HepG2 (cell line): ENCODE data around the gene ADCY7. TPM values are rescaled to one million over a fixed set of nuclear protein-coding genes. Genes with fewer than 3 reads are reported as not detected.

Source experiments
- ATAC-seq: fragments of 200-7000 bp; cut with Tn5 transposase; 3 replicates; pipeline ENCODE4 v1.9.1; 2020; ENCODE audit warnings: mild to moderate bottlenecking, moderate library complexity
- BruUV-seq: library from RNA; stranded (reverse); fragments of 400-500 nt; replicated peaks from 2 replicates; lab custom pipeline; 2021; lab: Mats Ljungman, UMichigan
- CTCF ChIA-PET: fragments of 300-600 bp; formaldehyde crosslinking; extraction: SDS; loops from one replicate; lab custom pipeline; 2021; ENCODE audit warnings: low total read pairs, inconsistent platforms, low intra/inter-chr PET ratio; lab: Yijun Ruan, JAX
- POLR2A ChIA-PET: fragments of 350-600 bp; sonication (Branson Sonifier 250); formaldehyde crosslinking; loops from one replicate; lab custom pipeline; 2020; ENCODE audit warnings: antibody characterized with exemption, inconsistent platforms; lab: Yijun Ruan, JAX
- DNase-seq: peaks from one replicate; pipeline ENCODE4 v3.0.0-alpha.2; 2015; ENCODE audit warnings: low spot score
- FAIRE-seq: peaks from 3 replicates; lab custom pipeline; 2011; peaks lifted over from hg19 to GRCh38; lab: Jason Lieb, UNC
- H2AFZ ChIP-seq: one replicate; pipeline ENCODE4 v1.6.1; 2011; ENCODE audit warnings: low read length, inconsistent platforms
- H3K27ac ChIP-seq: fragments of 300-600 bp; 3 replicates; pipeline ENCODE4 v1.8.0; 2011; ENCODE audit warnings: mixed run types, mild to moderate bottlenecking, mixed read lengths, low read length, inconsistent platforms; ENCODE audit not compliant: insufficient read depth; ENCODE audit errors: extremely low read length
- H3K27me3 ChIP-seq, 2 experiments: fragments of 200-600 bp in 1 of 2; 2 replicates in 1 of 2; 3 replicates in 1 of 2; pipeline versions ENCODE4 v1.6.0 to v1.8.0; 2011; ENCODE audit warnings: low read length in 2 of 2, mild to moderate bottlenecking in 2 of 2, moderate library complexity in 2 of 2, inconsistent platforms in 1 of 2; ENCODE audit not compliant: insufficient read depth in 2 of 2, control insufficient read depth in 1 of 2
- H3K36me3 ChIP-seq, 2 experiments: fragments of 200-600 bp in 1 of 2; replicated peaks in 1 of 2; 2 replicates in 1 of 2; 3 replicates in 1 of 2; pipeline versions ENCODE4 v1.5.1 to v1.8.0; 2011; ENCODE audit warnings: low read length in 2 of 2, inconsistent platforms in 1 of 2; ENCODE audit not compliant: insufficient read depth in 2 of 2, control insufficient read depth in 1 of 2
- H3K4me1 ChIP-seq: 2 replicates; pipeline ENCODE4 v1.5.1; 2012; ENCODE audit warnings: low read length, inconsistent platforms; ENCODE audit not compliant: insufficient read depth
- H3K4me2 ChIP-seq: 2 replicates; pipeline ENCODE4 v1.6.0; 2011; ENCODE audit warnings: low read depth, low read length, inconsistent platforms
- H3K4me3 ChIP-seq, 3 experiments: fragments of 200-600 bp in 1 of 3; sonication (generic), shearing (Covaris generic) in 1 of 3; replicated peaks in 1 of 3; 2 replicates each; pipeline ENCODE4 v1.5.1; 2011 to 2016; ENCODE audit warnings: low read length in 3 of 3, inconsistent platforms in 2 of 3, low read depth in 2 of 3, mild to moderate bottlenecking in 2 of 3, control low read depth in 1 of 3, mixed read lengths in 1 of 3; ENCODE audit not compliant: insufficient read depth in 1 of 3
- H3K79me2 ChIP-seq: one replicate; pipeline ENCODE4 v1.6.1; 2011; ENCODE audit warnings: low read length, inconsistent platforms; ENCODE audit not compliant: insufficient read depth
- H3K9ac ChIP-seq: 2 replicates; pipeline ENCODE4 v1.6.0; 2011; ENCODE audit warnings: mild to moderate bottlenecking, low read depth, low read length, inconsistent platforms; ENCODE audit not compliant: insufficient read depth
- H3K9me3 ChIP-seq: 2 replicates; pipeline ENCODE4 v1.5.1; 2012; ENCODE audit warnings: mild to moderate bottlenecking, low read length
- H4K20me1 ChIP-seq: 2 replicates; pipeline ENCODE4 v1.6.0; 2011; ENCODE audit warnings: inconsistent platforms, mild to moderate bottlenecking, low read length, moderate library complexity; ENCODE audit not compliant: insufficient read depth
- MLLT10 ChIP-seq: sonication (generic); formaldehyde crosslinking; IDR thresholded peaks from 2 replicates; pipeline ENCODE4 v1.4.0; 2020; ENCODE audit warnings: missing genetic modification reagents
- NR3C1 ChIP-seq: sonication (generic); formaldehyde crosslinking; IDR thresholded peaks from 2 replicates; pipeline ENCODE4 v1.4.0; 2020; ENCODE audit warnings: missing genetic modification reagents
- PAF1 ChIP-seq: IDR thresholded peaks from 2 replicates; pipeline ENCODE4 v1.6.1; 2016; ENCODE audit warnings: missing genetic modification reagents, missing compliant biosample characterization
- PPARG ChIP-seq: conservative IDR thresholded peaks from 2 replicates; pipeline ENCODE4 v1.6.1; 2016; ENCODE audit warnings: missing biosample characterization, missing genetic modification reagents
- ZNF30 ChIP-seq: sonication (generic); formaldehyde crosslinking; IDR thresholded peaks from 2 replicates; pipeline ENCODE4 v1.5.0; 2020; ENCODE audit warnings: mild to moderate bottlenecking, missing genetic modification reagents
- ZNF83 ChIP-seq: sonication (generic); formaldehyde crosslinking; IDR thresholded peaks from 2 replicates; pipeline ENCODE4 v1.4.0; 2020; ENCODE audit warnings: missing genetic modification reagents, mild to moderate bottlenecking, borderline replicate concordance
- ZSCAN22 ChIP-seq: sonication (generic); formaldehyde crosslinking; IDR thresholded peaks from 2 replicates; pipeline ENCODE4 v1.4.0; 2020; ENCODE audit warnings: mild to moderate bottlenecking, missing genetic modification reagents
- ZSCAN31 ChIP-seq: sonication (generic); formaldehyde crosslinking; IDR thresholded peaks from 2 replicates; pipeline ENCODE4 v1.5.0; 2020; ENCODE audit warnings: low read depth, mild to moderate bottlenecking, missing genetic modification reagents
- WGBS: methylation state at CpG from one replicate; pipeline ENCODE4 v1.1.6; 2017; ENCODE audit warnings: low lambda C conversion rate; 5-methylcytosine and 5-hydroxymethylcytosine counted together
- in situ Hi-C: cut with HindIII; loops from 2 replicates; pipeline ENCODE4 v1.10.0; 2017; ENCODE audit warnings: low pct_unique_long_range_greater_than_20kb; ENCODE audit not compliant: extremely low pct_ligation_motif_present
- intact Hi-C: fragments of 100-400 bp; cut with micrococcal nuclease; formaldehyde crosslinking; loops from one replicate; pipeline ENCODE4 v1.10.0; 2022; ENCODE audit not compliant: unreplicated experiment
- polyA plus RNA-seq, 8 experiments: library from polyadenylated mRNA; depleted of rRNA in 3 of 8; stranded (reverse) in 7 of 8; unstranded in 1 of 8; fragments of >200 nt; fragmentation: Illumina TruSeq in 4 of 8; extraction: Trizol in 4 of 8; gene quantifications; 2 replicates each; pipeline versions ENCODE4 v1.2.1 to v1.2.3, GENCODE V29; 2011 to 2016; ENCODE audit warnings: low read depth in 4 of 8, missing spikeins in 1 of 8, mixed read lengths in 1 of 8; ENCODE audit not compliant: insufficient read depth in 1 of 8
- total RNA-seq, 5 experiments: library from RNA; depleted of rRNA; stranded (reverse); fragments of >200 nt; fragmentation: Illumina TruSeq; extraction: Trizol; gene quantifications; 2 replicates each; pipeline ENCODE4 v1.2.3, GENCODE V29; 2016; ENCODE audit warnings: low read depth in 1 of 5
- TF ChIP-seq, protein P1 (sequence below): sonication (generic); formaldehyde crosslinking; IDR thresholded peaks from 2 replicates; pipeline ENCODE4 v1.5.0; 2020; ENCODE audit warnings: mild to moderate bottlenecking, low read depth, missing genetic modification reagents, borderline replicate concordance
- TF ChIP-seq, protein P2 (sequence below): sonication (generic); formaldehyde crosslinking; IDR thresholded peaks from one replicate; pipeline ENCODE4 v1.5.1; 2020; ENCODE audit warnings: mild to moderate bottlenecking, missing genetic modification reagents; ENCODE audit errors: not compliant biosample characterization

The ADCY7 gene
- total and polyA plus RNA-seq, 2 of the 13 experiments (the other 11 are each of a cell fraction or from before 2014, with no cell fraction given) = 2.2 to 4.3 TPM

DNA sequence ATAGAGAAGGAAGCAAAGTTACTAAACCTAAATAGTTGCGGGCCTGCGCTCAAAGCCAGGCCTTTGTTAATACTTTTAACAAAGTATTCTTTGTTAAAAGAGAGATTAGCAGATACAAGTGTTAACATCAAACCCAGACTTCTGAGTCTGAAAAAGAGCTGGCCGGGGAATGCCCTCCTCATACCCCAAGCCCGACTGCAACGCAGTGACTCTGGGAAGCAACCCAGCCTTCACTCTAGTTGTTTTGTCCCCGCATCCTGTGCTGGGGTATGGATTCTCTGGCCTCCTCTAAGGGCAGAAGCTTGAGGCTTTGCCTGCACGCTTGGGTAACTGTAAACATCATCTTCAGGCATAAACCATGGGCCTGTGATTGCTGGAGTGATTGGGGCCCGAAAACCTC lies 48.3 kb downstream of the ADCY7 start:
- TF ChIP-seq MLLT10 (no peak), PAF1 (CRISPR knock-in tag) (no peak)
- DNase-seq (no peak), ATAC-seq (no peak), FAIRE-seq (no peak)
- Histone ChIP-seq H3K27me3 (no peaks in the 10 kb centered on the region), H4K20me1 (no peaks in the 10 kb centered on the region), H3K27ac (no peak overlapping the region), H3K4me3 (no peak overlapping the region), H3K36me3 (peaks cover 23 to 44% of the 10 kb centered on the region in 2 experiments), H2AFZ (no peak overlapping the region), H3K9ac (no peak overlapping the region), H3K4me2 (no peak overlapping the region), H3K9me3 (no peaks in the 10 kb centered on the region), H3K79me2 (no peaks in the 10 kb centered on the region), H3K4me1 (peaks cover 52% of the 10 kb centered on the region)
- ChIA-PET POLR2A (interaction anchor here (1.2 kb wide), 1 partner anchor 11 kb away, joined by 3 read pairs; no protein-coding TSS in a partner anchor), CTCF (no interaction called here)
- BruUV-seq = no TSS peak
- intact Hi-C loops (no loop called here), in situ Hi-C loops (no loop called here)
- WGBS = 92% methylated on average over 8 of the region's 8 CpGs

DNA sequence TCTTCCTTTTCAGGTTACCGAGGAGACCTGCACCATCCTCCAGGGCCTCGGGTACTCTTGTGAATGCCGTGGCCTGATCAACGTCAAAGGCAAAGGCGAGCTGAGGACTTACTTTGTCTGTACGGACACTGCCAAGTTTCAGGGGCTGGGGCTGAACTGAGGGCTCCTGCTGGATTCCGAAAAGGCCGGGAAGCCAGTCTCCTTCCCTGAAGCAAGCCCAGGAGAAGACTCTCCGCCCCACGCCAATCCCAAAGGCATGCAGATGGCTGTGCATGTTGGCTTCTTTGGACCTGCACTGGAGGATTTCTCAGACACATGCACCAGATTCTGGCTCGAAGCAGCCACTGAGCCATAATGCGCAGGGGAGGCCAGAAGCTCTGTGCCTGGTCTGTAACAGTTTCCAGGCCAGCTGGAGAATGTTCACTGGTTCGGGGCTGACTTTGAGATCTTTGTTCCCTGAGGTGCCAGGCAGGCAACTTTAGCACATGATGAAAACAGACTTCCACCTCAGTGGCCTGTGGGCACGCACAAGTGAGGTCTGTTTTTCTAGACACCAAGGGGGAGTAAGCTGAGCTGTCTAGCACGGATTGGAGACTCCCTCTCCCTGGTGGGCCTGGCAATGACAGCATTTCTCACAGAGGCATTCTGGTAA lies 49.1 kb downstream of the ADCY7 start:
- Histone ChIP-seq H3K27me3 (no peaks in the 10 kb centered on the region), H3K4me2 (no peak overlapping the region), H3K79me2 (no peaks in the 10 kb centered on the region), H3K36me3 (peaks cover 28 to 53% of the 10 kb centered on the region in 2 experiments), H3K4me3 (no peak overlapping the region), H4K20me1 (no peaks in the 10 kb centered on the region), H3K9me3 (no peaks in the 10 kb centered on the region), H3K4me1 (peaks cover 43% of the 10 kb centered on the region), H3K27ac (no peak overlapping the region), H2AFZ (no peak overlapping the region), H3K9ac (no peak overlapping the region)
- in situ Hi-C loops = no loop called here
- CTCF ChIA-PET = no interaction called here
- WGBS = 92% methylated on average over 15 of the region's 15 CpGs
- DNase-seq (no peak), ATAC-seq (no peak), FAIRE-seq (no peak)
- intact Hi-C loops = no loop called here
- POLR2A ChIA-PET = no interaction called here
- BruUV-seq = no TSS peak
- TF ChIP-seq PPARG = no peak
- no peak for TF ChIP-seq ZNF83 (CRISPR knock-in tag)
- TF ChIP-seq, protein P1, sequence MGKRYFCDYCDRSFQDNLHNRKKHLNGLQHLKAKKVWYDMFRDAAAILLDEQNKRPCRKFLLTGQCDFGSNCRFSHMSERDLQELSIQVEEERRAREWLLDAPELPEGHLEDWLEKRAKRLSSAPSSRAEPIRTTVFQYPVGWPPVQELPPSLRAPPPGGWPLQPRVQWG (CRISPR knock-in tag) = no peak
- no peak for TF ChIP-seq ZNF30 (CRISPR knock-in tag)
- TF ChIP-seq NR3C1 (CRISPR knock-in tag) = no peak
- TF ChIP-seq ZSCAN22 (CRISPR knock-in tag) = no peak
- TF ChIP-seq, protein P2, sequence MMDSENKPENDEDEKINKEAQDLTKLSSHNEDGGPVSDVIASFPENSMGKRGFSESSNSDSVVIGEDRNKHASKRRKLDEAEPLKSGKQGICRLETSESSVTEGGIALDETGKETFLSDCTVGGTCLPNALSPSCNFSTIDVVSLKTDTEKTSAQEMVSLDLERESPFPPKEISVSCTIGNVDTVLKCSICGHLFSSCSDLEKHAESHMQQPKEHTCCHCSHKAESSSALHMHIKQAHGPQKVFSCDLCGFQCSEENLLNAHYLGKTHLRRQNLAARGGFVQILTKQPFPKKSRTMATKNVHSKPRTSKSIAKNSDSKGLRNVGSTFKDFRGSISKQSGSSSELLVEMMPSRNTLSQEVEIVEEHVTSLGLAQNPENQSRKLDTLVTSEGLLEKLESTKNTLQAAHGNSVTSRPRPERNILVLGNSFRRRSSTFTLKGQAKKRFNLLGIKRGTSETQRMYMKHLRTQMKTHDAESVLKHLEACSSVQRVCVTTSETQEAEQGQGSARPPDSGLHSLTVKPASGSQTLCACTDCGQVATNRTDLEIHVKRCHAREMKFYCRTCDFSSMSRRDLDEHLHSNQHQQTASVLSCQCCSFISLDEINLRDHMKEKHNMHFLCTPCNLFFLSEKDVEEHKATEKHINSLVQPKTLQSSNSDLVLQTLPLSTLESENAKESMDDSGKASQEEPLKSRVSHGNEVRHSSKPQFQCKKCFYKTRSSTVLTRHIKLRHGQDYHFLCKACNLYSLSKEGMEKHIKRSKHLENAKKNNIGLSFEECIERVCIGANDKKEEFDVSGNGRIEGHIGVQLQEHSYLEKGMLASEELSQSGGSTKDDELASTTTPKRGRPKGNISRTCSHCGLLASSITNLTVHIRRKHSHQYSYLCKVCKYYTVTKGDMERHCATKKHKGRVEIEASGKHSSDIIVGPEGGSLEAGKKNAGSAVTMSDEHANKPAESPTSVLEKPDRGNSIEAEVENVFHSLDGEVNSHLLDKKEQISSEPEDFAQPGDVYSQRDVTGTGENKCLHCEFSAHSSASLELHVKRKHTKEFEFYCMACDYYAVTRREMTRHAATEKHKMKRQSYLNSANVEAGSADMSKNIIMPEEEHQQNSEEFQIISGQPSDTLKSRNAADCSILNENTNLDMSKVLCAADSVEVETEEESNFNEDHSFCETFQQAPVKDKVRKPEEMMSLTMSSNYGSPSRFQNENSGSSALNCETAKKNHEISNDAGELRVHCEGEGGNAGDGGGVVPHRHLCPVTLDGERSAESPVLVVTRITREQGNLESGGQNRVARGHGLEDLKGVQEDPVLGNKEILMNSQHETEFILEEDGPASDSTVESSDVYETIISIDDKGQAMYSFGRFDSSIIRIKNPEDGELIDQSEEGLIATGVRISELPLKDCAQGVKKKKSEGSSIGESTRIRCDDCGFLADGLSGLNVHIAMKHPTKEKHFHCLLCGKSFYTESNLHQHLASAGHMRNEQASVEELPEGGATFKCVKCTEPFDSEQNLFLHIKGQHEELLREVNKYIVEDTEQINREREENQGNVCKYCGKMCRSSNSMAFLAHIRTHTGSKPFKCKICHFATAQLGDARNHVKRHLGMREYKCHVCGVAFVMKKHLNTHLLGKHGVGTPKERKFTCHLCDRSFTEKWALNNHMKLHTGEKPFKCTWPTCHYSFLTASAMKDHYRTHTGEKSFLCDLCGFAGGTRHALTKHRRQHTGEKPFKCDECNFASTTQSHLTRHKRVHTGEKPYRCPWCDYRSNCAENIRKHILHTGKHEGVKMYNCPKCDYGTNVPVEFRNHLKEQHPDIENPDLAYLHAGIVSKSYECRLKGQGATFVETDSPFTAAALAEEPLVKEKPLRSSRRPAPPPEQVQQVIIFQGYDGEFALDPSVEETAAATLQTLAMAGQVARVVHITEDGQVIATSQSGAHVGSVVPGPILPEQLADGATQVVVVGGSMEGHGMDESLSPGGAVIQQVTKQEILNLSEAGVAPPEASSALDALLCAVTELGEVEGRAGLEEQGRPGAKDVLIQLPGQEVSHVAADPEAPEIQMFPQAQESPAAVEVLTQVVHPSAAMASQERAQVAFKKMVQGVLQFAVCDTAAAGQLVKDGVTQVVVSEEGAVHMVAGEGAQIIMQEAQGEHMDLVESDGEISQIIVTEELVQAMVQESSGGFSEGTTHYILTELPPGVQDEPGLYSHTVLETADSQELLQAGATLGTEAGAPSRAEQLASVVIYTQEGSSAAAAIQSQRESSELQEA (CRISPR knock-in tag) = no peak
- TF ChIP-seq ZSCAN31 = no peak
